HG03469 (cell line): ENCODE data around the gene PTH1R.

Experiments
- ATAC-seq: cut with Tn5 transposase; IDR thresholded peaks from one replicate; pipeline ENCODE4 v1.9.1; 2021; ENCODE audit warnings: mild to moderate bottlenecking, moderate library complexity, moderate number of reproducible peaks; ENCODE audit not compliant: unreplicated experiment

PTH1R gene

GRCh38 chr3:46877406-46878125 lies at the start of gene PTH1R:
Gene PTH1R, plus strand, starts transcription at chr3:46877721. Its CDS starts 5,839 bp downstream, at chr3:46883560.
- no peak for ATAC-seq

DNA sequence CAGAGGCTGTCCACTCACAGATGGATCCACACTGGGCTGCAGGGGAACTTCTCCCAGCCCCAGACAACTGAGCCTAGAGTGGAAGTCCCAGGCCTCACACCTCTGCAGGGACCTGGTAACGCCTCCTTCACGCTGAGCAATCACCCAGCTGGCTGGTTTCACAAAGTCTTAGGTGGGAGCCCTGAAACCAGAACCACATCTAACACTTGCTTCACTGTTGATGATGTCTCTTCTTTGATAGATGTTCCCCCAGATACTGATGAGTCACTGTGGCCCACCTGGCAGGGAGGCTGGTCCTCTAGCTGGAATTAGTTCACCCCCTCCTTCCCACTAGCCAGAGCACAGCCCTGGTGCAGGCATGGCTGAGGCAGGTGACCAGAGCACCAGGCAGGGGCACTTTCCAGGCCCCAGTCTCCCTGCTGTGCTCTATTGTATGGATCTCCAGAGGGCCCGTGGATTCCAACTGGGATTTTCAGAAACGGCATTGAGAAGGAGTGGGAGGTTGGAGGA lies 47.8 kb upstream of the PTH1R start:
- ATAC-seq: peak; percentile 80

- no peak for ATAC-seq
Measured at GRCh38 chr3:46830801-46831200, 46.7 kb upstream of the PTH1R start.

DNA sequence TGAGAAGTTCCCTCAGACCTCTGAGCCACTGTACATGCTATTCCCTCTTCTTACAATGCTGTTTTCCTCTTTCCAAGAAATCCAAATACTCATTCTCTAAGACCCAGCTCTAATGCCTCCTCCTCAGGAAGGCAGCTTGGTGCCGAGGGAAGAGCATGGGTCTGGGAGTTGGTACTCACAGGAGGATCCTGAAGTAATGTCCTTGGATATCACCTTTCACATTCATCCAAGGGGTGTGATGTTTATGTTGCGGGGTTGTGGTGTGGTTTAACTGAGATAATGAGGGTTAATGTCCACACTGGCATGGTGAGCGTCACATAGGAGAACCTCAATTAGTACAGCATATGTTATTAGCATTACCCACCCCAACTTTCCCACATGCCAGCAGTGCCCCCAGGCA lies 46.2 kb upstream of the PTH1R start:
- no peak for ATAC-seq

- no peak for ATAC-seq
Measured at GRCh38 chr3:46831841-46832240, 45.7 kb upstream of the PTH1R start.

DNA sequence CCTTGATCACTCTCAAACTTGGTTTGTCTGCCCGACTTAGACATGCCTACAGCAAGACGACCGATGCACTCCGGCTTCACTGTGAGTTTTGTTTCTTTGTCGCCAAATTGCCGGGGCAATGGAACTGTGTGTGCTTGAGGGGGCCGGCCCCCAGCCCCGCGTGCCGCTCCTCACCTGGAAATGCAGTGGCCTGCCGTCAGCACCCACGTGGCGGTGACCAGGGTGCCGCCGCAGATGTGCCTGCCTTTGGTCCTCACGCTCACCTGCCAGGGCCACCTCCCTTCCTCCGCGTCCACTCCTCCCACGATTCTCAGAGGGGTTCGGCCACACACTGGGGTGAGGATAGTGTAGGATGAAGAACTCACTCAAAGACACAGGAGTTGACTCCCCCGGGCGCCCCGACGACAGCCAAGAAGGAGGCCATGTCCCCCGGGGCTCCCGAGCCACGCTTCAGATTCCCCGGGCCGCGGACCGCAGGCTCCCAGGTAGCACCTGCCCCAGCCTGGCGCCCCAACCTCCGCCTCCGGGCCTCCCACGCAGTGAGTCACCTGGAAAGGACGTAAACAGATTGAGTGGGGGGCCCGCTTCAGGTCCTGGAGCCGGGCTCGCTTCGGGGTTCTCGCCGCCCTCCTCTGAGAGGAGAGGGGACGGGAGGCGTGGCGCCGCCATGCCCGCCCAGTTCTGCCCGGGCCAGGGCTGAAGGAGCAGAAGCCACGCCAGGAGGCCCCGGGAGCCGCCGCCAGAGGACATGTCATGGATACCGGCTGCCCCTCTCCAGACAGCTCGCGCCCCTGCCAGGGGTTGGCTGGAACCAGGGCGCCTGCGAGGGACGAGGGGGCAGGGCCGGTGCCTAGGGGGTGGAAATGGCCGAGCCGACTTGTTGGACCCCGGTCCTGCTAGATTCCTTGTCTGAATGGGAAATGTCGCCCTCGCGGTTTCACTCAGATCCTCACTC lies 43.9 kb upstream of the PTH1R start:
- no peak for ATAC-seq

DNA sequence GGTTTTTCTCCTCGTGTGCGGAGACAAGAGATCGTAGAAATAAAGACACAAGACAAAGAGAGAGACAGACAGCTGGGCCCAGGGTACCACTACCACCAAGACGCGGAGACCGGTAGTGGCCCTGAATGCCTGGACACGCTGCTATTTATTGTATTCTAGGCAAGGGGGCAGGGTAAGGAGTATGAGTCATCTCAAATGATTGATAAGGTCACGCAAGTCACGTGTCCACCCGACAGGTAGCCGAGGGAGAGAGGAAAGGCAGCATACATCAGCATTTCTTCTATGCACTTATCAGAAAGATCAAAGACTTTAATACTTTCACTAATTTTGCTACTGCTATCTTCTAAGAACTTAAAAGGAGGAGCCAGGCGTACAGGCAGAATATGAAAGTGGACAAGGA lies 42.5 kb upstream of the PTH1R start:
- ATAC-seq: no peak

GRCh38 chr3:46835491-46835890 lies 42.0 kb upstream of the PTH1R start:
- no peak for ATAC-seq

DNA sequence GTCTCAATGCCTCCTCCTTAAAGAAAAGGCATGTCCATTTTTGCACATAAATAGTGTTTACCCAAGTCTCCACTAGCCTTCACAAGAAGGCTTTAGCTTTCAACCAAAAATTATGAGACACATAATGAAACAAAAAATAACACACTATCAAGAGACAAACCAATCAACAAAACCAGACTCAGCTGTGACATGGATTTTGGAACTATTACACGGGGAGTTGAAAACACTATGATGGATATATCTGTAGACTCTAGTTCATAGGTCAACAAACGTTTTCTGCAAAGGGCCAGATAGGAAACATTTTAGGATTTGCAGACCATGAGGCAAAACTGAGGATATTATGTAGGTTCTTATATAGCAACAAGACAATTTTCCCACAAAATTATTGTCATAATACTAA lies 39.2 kb upstream of the PTH1R start:
- no peak for ATAC-seq

GRCh38 chr3:46840491-46840890 lies 37.0 kb upstream of the PTH1R start:
- ATAC-seq: no peak

DNA sequence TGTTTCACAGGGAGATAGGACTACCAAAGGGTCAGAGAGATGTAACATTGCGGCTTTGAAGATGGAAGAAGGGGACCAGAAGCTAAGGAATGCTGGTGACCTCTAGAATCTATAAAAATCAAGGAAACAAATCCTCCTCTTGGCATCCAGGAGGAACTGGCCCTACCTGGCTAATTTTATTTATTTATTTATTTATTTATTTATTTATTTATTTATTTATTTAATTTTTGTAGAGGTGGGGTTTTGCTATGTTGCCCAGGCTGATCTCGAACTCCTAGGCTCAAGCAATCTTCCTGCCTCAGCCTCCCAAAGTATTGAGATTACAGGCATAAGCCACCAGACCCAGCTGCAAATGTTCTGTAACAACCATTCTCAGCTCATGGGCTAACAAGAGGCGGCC lies 34.0 kb upstream of the PTH1R start:
- ATAC-seq: no peak

DNA sequence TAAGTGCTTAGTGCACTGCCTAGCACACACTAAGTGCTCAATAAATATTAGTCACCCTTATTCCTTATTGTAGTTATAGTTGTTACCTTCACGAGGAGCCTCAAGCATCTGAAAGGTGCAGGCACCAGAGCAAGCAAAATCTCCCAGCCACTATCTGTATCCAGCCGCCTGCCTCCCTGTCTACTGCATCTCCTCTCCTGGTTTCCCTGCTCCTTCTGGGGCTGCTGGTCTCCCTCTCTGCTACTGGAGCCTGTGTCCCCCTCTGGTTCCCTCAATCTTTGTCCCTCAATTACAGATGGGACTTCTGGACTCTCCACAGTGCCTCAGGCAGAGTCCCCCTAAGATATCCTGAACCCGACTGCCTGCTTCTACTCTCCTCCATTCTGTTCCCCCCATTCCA lies 33.1 kb upstream of the PTH1R start:
- no peak for ATAC-seq

- no peak for ATAC-seq
Measured at GRCh38 chr3:46844881-46845312, 32.6 kb upstream of the PTH1R start.

GRCh38 chr3:46845397-46845859 lies 32.1 kb upstream of the PTH1R start:
- no peak for ATAC-seq

- ATAC-seq: no peak
Measured at GRCh38 chr3:46845860-46846623, 31.5 kb upstream of the PTH1R start.

GRCh38 chr3:46846624-46847542 lies 30.6 kb upstream of the PTH1R start:
- ATAC-seq: no peak

- no peak for ATAC-seq
Measured at GRCh38 chr3:46847744-46848143, 29.8 kb upstream of the PTH1R start.

GRCh38 chr3:46848271-46849044 lies 29.1 kb upstream of the PTH1R start:
- ATAC-seq: no peak

DNA sequence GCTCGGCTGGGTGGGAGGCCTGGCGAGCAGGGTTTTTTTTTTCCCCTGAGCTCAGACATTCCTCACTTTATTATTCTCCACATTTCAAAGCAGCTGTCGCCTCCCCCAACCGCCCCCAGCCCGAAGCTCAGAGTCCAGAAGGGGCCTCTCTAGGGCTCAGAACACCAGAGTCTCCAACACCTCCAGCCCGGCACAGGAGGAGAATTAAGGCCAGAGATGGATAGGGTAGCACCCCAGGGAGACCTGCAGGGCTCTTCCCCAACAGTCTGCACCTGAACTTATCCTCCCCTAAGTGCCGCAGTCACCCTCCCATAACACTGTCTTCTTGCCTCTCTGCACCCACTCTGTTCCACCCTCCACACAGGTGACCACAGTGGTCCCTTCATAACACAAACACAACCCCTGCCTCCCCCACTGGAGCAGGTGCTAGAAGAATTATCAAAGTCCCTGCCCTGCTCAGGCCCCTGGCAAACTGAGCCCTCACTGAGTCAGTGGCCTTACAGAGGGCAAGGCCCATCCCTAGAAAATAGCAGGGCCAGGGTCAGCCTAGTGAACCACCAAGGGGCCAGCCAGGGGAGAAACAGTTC lies 28.4 kb upstream of the PTH1R start:
- no peak for ATAC-seq
